Inflammatory macrophage treated with lipopolysaccharide for 1 hour (primary cell): ENCODE results near the gene LAP3.
A peak's percentile ranks its signal among the peaks of the same experiment; 100 is the strongest.
"Not testable (repeated sequence)": the region's sequence is repeated elsewhere in the genome, so short reads cannot be mapped to it uniquely, and the experiment has no call there.

Experiments
- DNase-seq, 2 donors: peaks; one replicate each; pipeline ENCODE4 v3.0.0-alpha.2; 2020 to 2022

The LAP3 gene

GRCh38 chr4:17565846-17566245, 11.2 kb upstream of the LAP3 start:
- no peak for DNase-seq

DNA sequence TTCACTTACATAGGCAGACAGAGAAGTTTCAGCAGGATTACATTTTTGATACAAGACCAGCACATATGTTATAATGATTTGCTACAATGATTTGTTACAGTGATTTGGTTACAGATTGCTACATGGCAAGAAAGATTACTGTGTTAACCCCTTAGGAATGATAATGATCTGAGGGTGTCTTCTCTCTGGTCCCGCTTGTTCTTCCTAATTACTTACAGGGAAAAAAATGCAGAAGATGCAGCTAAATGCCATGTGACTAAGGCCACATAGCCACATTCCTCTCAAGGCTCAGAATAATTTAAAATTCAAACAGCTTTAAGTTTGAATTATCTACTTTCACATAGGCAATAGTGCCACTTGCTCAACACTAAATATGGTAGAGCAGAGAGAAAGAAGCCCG, 9.7 kb upstream of the LAP3 start:
- DNase-seq, result no peak

DNA sequence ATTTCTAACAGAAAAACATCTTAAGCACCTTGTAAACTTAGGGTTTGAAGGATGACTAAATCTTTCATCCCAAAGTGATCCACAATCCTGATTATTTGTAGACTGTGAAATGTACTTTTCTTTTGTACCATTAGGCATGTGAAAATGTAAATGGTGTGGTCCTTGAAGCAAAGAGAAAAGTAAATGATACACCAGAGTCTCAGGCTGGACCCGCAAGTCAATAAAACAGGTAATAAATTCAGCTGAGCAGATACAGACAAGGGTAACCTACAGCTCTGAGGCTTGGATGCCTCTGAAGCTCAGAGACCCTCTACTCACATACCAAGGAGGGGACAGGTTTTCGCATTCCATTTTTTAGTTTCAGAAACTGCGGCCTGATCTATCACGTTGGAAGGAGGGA, 2.8 kb upstream of the LAP3 start:
- no peak for DNase-seq

- not testable (repeated sequence) for DNase-seq
Measured at GRCh38 chr4:17575177-17575576, 1.8 kb upstream of the LAP3 start.

DNA sequence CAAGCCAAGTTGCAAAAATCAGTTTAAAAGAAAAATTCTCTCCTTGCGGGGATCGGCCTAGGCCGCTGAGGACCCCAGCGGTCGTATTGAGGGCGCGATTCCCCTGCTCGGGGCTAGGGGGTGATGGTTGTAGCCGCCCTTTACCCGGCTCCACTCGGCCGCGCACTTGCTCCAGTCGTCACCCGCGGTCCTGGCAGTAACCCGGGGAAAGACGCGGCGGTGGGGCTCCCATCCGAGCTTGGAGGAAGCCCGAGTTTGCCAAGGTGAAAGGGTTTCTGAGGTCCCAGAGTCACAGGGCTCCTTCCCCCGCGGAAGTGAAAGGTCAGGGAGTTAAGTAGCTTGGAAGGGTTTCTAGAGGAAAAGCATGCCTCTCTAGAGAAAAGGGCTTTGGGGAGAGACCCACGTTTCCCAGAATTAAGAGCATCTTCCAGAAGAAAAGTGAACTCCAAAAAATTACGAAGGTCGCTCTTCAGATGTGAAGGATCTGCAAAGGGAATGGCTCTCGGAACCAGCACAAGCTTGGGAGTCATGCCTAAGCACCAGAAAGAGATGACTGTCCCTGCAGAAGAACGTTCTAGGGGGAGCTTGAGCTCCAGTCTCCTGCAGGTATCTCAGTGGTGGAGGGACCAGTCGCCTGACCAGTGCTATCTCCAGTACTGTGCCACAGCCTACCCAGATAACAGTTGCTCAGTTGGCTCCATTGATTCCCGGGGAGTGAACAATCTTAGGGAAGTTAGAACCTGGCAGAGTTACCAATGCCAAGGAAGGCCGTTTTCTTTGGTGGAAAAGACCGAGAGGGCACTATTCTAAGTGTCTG, 875 bp downstream of the LAP3 start:
- peak; percentile 35 to 39 for DNase-seq

- DNase-seq, result peak; percentile 30 to 56
Measured at GRCh38 chr4:17578482-17578891, 1.5 kb downstream of the LAP3 start.

- DNase-seq, result no peak
Measured at GRCh38 chr4:17580969-17581368, 4.0 kb downstream of the LAP3 start.

DNA sequence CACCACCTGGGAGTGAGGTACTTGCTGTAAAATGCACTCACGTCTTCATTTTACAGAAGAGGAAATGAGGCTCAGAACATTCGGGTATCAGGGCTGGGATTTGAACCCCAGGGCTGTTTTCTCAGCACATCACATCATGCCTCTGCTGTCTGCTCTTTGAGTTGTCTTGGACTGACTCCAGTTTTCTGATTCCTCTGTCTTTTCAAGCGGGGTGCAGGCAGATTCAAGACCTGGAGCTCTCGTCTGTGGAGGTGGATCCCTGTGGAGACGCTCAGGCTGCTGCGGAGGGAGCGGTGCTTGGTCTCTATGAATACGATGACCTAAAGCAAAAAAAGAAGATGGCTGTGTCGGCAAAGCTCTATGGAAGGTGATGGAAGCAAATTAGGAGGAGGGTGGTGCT, 6.3 kb downstream of the LAP3 start:
- DNase-seq, result no peak

DNA sequence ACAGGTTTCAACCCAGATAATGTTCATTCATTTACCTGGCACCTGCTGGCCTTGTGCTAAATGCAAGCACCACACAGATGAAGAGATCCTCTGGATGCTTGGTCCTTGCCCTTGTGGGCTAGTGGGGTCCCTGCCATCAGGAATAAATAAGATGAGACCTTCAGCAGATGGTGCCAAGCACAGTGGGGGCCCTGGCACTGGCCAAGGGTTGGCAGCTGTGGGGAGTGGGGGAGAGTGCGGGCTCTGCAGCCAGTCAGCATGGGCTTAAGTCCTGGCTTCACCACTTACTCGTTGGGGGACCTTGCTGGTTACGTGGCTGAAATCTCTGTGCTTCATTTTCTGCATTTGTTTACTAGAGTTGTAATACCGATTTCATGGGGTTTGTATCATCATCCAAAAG, 6.9 kb downstream of the LAP3 start:
- no peak for DNase-seq

GRCh38 chr4:17584521-17585213, 7.7 kb downstream of the LAP3 start:
- DNase-seq, result no peak

DNA sequence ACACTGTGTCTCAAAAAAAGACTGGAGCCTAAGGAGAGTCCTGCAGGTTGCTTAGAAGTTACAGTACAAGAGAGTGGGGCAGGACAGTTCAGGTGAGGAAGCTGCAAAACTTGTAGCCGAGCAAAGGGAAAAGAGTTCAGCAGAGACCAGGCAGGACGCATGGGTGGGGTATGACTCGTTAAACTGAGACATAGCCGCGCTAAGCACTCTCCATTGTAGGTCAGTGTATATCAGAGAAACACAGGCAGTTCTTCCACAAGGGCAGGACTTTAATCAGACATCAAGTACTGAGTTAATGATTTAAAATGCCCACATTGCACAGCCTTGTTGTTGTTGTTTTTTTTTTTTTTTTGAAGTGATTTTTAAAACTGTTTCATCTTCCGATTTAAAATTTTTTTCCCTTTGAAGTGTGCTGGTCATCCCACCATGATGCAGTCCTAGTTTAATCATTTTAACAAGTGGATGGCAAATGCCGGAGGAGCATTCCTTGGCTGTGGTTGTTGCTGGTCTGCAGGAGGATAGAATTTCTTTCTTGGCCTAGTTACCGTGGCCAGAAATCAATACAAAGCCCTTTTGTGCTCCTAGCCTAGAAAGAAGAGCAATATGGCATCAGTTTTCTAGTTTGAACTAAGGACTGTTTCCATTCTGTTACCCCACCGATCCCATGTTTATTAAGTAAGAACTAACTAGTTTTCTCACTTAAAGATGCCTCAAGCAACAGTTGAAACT, 10.3 kb downstream of the LAP3 start:
- DNase-seq, result no peak

DNA sequence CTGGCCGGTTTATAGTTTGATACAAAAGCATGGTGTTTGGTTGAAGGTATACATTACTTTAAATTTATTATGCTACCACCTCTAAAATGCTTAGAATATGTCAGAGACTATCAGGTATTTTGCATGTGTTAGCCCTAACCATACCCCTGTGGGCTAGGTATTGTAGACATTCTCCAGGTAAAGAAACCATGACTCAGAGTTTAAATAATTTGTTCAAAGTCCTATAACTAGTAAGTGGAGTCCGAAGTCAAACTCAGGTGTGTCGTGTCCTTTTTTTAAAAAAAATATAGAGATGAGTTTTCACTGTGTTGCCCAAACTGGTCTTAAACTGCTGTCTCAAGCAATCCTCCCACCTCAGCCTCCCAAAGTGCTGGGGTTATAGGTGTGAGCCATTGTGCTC, 12.4 kb downstream of the LAP3 start:
- DNase-seq, result no peak

DNA sequence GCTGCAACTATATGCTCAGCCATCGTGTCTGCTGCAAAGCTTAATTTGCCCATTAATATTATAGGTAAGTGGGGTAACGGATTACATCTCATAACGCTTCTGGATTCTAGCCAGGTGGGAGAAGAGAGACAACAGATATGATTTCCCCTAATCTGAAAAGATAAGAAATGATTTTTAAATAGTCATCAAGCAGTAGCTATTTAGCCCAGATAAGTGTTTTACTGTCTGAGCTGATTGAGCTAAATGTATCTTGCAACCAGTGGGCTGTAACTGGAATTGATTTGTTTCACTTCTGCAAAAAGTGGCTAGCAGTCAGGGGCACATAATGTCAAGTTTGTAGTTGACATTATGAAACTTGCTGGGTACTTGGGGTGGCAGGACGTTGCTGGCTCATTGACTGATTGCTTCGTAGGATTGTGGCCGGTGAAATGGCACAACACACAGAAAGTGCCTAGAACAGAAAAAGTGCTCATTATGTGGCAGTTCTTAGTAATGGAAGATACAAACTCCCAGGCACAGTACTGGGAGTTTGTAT, 18.5 kb downstream of the LAP3 start:
- DNase-seq, result peak; percentile 83 to 86

GRCh38 chr4:17597517-17597916, 20.5 kb downstream of the LAP3 start:
- no peak for DNase-seq

DNA sequence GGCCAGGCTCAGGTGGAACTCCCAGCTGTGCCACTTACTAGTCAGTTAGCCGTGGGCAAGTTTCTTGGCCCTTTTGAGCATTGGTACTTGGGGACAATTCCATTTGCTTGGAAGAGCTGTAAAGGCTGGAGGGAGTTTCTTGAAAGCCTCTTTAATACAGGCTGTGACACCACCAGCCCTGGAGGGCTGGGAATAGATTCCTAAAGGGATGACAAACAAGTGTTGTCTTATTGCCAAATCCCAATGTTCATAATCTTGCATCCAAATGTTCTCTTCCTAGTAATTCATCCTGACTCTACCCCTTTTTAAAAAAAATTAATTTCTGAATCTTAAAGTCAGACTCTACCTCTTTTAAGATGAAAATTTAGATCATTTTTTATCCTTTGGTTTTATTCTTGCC, 22.8 kb downstream of the LAP3 start:
- DNase-seq, result no peak

DNA sequence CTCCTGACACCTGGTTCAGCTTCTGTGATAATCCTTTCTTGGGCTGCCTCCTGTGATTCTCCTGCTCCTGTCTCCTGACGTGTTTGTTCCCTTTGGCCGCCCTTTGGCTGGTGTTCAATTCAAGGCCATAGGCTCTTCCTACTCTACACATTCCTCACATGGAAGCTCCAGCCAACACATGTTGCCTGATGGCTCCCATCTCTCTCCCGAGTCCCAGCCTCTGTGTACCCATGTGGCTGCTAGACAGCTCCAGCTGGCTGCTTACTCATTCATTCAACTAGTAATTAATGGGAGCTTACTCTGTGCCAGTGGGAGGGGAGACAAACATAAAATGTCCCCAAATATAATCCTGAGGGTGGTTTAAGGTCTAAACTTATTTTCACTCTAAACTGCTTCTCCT, 28.2 kb downstream of the LAP3 start:
- DNase-seq, result no peak

- DNase-seq, result peak; percentile 60 to 65
Measured at GRCh38 chr4:17613761-17614415, 36.9 kb downstream of the LAP3 start.

DNA sequence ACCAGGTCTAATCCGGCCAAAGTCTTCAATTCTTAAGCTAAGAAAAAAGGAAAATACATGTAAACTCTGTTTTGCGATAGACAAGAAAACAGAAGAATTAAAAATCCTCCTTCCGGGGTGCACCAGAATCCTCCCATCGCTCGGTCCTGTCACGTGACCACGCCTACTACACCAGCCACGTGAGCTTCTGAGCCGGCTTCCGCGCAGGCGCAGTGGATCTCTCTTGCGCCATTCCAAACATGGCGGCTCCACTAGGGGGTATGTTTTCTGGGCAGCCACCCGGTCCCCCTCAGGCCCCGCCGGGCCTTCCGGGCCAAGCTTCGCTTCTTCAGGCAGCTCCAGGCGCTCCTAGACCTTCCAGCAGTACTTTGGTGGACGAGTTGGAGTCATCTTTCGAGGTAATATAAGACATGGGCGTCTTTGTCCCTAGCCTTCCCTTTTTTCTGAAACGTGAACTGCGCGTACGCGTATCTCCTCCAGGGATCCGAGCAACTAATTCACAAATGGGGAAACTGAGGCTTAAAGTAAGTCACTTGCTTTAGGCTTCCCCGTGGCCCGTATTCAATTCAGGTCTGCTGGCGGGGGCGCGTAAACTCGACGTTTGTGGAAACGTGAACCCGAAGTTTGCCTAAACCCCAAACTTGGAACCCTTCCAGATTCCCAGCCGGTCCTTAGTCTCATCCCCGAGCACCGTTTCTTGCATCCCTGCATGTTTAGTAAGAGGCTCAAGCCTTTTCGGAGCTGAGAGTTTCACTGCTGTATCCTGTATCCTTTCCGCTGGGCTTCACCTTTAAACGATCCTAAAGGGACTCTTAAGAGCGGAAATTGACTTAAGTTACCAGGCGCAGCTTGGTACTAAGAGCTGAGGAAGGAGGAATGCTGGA, 37.7 kb downstream of the LAP3 start, which contains the start of gene MED28:
Gene MED28 (plus strand): TSS at position 226 of the 884 bp plus-strand sequence. CDS start 14 bp downstream, at position 240.
- peak; percentile 91 to 99 for DNase-seq

- no peak for DNase-seq
Measured at GRCh38 chr4:17616283-17616682, 39.3 kb downstream of the LAP3 start.

DNA sequence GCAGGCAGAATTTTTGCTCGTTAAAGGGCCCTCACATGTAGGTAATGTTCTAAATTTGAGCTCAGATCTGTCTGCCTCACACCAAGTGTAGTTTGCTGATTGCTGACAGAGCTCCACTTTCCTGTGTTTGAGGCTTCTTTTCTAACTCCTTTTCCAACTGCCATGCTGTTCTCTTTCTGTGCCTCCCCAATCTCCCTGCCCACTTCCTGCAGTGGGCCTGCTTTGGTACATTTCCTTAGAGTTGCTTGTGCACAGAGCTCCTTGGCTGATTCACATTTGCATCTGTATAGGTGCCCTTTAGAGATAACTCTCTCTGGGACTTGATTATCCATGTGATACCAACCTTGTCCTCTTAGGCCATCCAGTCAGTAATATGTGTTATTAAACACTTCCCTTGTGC, 41.9 kb downstream of the LAP3 start:
- DNase-seq, result no peak

GRCh38 chr4:17619416-17620105, 42.6 kb downstream of the LAP3 start:
- DNase-seq, result no peak
